GM21447 (cell line): ENCODE measurements around the gene PXN.
"Not testable (repeated sequence)": the region's sequence is repeated elsewhere in the genome, so short reads cannot be mapped to it uniquely, and the experiment has no call there.

ENCODE experiments used
- ATAC-seq: cut with Tn5 transposase; IDR thresholded peaks from one replicate; pipeline ENCODE4 v1.9.1; 2021; ENCODE audit not compliant: unreplicated experiment

PXN gene

DNA sequence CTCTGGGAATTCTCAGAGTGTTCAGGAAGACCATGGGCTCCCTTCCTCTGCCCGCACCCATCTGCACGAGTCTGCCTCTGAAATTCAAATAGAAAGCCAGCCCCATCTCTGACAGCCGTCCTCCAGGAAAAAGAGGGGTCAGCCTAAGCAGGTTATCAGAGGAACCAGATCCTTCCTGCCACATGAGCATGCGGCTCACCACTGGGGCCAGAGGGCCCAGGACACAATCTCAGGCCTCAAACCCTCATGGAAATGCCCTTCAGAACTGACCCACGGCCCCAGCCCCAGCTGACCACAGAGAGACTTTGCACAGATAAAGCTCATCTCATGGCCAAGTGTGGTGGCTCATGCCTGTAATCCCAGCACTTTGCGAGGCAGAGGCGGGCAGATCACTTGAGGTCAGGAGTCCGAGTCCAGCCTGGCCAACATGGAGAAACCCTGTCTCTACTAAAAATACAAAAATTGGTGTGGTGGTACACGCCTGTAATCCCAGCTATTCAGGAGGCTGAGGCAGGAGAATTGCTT is 23.2 kb downstream of the PXN start:
- ATAC-seq = no peak

DNA sequence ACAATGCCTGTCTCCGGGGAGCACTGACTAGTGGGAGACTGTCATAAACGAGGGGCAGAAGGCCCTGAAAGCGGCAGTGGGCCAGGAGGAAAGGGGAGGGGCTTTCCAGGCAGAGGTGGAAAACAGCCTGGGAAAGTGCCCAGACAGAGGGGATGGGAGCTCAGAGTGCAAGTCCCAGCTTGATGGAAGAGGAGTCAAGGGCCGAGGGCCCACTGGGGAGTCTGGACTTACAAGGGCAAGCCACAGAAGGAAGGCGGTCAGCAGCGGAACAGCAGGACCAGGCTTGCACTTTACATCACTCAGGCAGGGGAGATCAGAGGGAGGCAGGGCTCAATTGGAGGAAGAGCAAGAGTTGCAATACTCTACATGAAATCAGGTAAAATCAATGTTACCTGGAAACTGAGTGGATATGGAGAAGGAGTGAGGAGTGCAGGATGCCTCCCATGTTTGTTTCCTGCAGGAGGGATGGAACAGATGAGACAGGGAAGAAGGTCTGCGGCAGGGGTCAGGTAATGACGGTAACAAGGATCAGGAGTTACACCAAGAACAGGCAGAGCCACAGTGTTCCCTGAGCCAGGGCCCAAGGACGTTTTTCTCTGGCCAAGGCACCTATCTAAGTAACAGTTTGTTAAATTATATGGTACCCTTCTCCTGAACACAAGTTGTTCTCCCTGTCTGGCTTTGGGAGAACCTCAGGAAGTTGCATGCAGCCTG is 23.8 kb downstream of the PXN start:
- no peak for ATAC-seq

DNA sequence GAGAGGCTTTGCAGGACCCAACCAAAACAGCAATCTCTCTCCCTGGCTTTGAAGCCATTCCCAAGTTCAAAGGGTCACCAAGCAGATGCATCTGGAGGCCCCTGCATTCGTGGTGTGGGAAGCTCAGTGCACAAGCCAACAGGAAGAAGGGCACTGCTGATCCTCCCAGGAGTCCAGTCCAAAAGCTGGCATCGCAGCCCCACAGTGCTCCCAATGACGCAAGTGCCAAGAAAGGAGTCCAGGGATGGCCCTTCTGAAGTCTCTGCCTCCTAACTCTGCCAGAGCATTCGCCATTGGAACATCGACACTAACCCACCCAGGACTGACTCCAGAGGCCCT is 25.1 kb downstream of the PXN start:
- no peak for ATAC-seq

DNA sequence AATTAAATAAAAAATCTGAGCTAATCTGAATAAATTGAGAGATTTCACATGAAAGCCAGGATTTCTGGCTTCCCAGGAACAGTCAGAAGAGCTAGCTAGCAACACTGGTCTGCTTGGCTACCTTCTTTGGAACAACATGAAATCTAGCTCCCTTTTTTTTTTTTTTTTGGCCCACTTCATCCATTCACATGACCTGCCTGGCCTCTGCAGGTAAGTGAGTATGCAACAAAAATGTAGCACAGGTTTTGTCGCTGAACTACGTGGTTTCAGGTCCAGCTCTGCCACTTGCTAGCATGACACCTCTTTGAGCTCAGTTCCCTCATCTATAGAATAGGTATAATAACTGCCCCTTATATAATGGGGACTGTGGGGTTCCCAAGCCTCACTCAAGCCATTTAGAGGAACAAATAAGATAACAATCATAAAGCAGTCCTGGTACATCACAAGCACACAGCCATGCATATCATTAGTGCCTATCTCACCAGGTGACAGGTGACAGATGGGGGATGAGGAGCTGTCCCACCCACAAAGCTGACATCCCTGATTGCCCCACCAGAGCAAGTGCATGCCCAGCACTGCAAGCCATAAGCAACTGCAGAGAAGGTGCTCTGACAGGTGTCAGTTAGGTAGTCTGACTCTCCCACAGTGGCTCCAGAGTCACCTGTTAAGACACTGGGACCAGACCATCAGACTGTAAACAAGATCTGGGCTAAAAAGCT is 25.6 kb downstream of the PXN start:
- ATAC-seq = no peak

DNA sequence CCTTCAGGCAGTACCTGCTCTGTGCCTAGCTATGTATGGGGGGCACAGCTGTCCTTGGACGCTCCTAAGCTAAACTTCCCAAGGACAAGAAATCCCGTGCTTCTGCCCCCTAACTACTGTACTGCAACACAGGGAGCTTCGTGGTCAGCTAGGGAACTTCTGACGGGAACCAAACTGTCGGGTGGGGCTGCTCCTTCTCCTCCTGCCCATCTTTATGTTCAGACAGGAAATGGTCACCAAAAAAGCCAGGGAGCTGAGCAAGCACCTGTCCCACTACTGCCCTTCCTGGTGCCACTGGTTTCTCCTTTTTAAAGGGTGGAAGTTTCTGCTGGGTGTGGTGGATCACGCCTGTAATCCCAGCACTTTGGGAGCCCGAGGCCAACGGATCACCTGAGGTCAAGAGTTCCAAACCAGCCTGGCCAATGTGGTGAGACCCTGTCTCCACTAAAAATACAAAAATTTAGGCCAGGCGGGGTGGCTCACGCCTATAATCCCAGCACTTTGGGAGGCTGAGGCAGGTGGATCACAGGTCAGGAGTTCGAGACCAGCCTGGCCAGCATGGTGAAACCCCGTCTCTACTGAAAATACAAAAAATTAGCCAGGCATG is 26.6 kb downstream of the PXN start:
- no peak for ATAC-seq

DNA sequence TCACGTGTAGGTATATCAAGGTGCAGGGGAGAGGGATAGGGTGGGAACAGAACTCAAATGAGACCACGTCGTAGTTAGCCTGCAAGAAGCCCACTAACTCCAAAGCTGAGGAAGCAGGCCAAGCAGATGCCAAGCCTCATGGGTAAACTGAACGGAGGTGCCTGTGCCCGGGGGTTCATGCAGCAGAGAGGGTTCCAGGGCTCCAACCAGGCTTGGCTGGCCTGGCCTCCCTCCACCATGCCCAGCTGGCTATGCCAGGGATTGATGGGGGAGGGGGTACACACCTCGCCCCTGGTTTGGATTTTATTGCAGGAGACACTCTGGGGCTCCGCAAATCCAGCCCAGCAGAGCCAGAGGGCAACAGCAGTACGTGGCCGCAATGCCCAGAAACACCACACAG is 27.3 kb downstream of the PXN start:
- ATAC-seq = no peak

DNA sequence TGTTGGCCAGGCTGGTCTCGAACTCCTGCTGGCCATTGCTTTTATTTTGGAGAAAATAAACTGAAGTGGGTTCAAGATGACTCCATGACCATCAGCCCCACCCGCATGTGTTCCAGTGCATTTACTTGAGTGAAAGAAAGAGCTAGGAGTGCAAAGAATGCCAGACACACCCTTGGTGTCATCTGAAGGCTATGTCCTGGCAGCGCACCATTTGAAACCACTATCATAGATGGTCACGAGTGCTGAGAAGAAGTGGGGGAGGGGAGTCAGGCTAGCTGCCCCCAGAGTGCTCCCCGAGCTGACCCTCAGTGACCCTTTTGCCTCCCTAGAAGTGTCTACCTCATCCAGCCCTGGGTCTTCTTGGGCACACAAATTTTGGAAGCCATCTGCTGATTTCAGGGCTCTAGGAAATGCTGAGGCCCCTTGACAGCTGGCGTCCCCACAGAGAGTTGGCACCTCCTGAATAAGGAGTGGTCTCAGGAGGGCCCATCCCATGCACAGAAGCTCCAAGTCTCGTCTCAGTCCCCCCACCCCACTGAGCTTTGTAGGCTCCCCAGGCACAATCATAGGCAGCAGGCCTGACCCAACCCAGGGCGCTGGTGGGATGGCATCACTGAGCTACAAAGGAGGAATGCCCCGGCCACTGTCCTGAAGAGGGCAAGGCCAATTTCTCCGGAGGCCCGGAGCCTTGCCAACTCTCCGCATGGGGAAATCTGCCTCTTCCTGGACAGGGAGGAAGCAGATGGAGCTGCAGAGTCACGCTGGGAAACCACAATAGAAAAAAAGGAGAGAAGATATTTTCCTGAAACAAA is 28.0 kb downstream of the PXN start:
- ATAC-seq = no peak

DNA sequence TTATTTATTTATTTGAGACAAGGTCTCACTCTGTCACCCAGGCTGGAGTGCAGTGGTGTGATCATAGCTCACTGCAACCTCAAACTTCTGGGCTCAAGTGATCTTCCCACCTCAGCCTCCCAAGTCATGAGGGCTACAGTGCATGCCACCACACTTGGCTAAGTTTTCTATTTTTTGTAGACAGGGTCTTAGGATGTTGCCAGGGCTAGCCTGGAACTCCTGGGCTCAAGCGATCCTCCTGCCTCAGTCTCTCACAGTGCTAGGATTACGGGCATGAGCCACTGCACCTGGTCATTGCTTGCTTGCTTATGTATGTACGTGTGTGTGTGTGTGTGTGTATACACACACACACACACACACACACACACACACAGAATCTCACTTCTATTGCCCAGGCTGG is 28.7 kb downstream of the PXN start:
- ATAC-seq = not testable (repeated sequence)

DNA sequence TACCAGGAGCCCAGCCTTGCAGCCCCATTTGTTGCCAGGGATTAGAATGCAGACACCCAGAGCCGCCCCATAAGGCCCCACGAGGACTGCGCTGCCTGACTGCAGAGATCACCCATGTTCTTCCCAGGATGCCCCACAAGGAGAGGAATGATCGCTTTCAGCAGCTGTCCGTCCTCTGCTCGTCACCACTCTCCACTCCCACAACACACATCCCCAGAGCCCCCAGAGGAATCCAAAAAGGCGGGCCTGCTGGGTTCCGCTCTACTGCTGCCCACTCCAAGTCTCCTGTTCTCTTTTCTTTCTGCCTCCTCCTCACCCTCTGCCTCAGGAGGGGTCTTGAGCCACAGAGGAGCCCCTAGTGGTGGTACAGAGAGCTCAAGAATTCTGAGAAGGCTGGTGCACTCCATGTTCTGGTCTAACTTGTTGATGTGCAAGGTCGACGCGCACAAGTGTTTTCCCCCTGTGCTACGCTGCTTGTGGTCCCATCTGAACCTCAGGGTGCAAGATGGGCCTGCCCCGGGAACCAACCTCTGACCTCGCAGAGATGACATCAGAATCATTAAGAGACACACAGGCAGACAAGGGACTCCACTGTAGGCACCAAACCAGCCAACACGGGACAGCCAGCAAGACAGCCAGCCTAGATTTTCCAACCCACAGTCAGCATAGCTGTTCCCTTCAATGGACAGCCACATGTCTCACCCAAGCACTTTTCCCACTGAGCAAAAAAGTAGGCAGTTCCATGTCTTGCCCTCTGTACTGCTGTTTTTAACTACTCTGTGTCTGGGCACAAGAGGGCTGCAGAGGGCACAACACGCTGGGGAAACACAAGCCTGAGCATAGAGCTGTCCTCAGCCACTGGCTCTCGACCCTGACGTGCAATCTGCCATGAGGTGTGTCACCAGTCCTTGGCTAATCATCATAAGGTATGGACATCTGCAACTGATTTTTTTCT is 29.9 kb downstream of the PXN start:
- ATAC-seq = no peak

DNA sequence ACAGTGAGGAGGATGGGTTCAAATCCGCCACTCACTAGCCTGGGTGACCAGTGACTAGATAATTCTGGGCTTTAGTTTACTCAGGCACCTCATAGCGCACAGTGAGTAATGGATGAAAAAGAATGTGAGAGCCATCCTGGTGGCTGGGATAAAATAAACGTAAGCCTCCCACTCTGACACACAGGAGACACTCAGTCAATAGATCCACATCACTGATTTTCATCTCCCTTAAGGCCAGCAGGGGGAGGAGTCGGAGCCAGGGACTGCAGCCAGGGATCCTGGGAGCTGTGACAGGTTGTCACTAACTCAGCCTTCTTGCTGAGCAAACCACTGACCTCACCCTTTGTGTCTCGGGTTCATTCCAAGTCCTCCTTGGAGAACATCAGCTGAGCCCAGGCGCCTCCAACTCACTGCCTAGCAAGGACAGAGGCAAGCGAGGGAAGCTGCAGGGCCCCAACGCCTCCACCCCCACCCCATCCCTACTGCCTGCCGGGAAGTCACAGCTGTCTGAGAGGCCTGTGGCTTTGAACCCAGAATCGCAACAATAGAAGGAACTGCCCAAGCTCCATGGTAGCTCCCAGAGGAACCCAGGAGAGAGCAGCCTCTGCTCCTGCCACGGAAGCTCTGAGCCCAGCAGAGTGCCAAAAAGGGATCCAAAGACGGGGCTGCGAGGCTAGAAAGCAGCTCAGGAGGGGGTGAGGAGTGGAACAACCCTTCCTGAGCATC is 30.7 kb downstream of the PXN start:
- no peak for ATAC-seq

DNA sequence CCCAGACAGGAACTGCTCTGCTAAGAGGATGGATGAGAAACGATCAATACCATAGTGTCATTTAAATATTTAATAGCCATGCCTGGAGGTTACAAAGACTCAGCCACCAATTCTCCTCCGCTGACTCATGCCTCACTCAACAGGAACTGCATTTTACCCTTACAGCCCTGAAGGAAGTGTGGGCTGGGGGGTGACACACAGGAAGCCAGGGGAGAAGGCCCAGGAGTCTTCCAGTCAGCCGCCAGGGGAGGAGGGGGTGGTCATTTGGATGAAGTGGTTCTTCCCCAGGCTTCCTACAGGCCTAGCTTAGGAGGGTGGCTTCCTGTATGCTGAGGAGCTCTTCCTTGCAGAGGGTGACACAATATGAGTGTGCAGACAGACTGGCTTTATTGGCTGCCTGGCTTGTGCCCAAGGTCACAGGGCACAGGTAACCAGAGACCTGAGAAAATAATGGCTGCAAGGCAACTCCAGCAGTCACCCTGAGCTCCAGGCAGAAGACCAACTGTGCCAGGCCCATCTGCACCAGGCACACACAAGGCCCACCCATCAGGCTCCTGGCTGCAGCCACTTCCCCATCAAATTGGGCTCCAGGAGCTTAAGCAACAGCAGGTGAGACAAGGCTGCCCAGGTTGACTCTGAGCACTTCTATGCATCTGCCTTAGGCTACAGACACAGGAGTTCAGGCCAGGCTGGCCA is 34.1 kb downstream of the PXN start:
- ATAC-seq = no peak

DNA sequence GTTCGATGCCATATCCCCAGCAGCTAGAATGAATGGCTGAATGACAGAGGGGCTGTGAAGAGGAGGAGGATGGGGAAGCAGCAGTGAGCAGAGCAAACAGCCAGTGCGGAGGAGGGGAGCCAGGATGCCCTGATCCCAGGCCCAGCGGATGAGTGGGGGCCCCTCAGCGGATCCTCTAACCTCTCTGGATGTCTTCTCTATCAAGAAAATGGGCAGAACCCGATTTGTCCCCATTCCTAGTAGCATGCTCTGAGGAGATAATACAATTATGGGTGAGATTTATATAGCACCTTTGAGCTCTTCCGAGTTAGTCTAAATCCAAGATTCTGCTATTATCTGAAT is 34.6 kb downstream of the PXN start:
- ATAC-seq = no peak

DNA sequence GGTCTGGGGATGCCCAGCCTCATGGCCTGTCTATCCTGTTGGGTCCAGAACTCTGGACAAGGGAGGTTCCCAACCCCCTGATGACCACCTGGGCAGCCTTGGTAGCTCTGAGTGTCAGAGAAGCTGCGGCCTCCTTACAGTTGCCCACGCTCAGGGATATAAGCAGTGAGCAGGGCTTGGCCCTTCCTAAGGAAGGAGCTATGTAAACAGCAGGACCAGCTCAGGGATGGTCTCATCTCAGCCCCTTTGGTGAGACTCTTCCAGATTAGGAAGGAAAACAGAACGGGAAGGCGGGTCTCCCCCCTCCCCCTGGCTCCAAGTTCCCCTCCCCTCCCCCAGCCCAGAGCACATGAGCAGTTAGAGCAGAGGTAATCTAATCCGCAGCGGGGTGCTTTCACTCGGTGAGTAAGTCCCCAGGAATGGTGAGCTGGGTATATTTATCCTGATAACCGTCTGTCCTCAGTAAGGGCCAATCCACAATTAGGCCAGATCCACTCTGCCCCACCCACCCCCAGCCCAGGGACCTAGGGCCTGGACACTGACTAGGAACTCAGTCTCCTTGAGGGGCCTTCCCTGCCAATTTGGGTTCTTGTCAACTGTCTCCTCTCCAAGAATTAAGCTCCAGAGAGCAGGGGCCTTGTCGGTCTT is 35.1 kb downstream of the PXN start:
- ATAC-seq = no peak

DNA sequence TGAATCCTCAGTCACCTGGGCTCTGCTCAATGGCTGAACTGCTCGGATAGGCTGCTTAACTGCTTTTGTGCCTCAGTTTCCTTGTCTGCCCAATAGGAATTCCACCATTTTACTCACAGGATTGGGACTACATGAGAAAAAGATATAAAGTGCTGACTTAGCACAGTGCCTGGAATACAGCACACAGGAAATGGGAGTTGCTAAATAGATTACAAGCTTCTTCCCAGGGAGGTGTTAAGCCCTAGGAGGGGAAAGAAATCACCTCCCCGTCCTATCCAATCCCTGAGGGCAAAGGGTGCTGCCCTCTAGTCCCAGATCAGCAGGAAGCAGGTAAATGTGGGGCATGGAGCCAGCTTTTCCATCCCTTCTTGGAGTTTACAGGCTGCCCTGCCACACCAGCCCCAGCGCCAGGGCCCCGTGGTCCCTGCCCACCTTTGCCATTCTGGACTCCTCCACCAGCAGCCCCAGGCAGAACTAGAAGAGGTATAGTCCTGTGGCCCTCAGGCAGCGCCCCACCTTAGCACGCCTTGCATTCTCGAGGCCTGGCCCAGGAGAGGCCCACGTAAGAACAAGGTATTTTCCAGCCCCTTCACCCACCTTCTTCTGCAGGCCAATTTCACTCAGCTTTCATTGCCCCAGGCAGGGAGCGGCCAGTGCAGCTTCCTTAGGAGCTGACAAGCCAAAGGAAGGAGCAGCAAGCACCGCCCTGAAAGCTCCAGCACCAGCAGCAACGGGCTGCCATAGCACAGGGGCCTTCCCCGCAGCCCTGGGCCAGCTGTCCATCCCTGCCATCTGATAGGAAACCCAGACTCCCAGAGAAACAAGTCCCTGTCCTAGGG is 35.8 kb downstream of the PXN start:
- no peak for ATAC-seq

DNA sequence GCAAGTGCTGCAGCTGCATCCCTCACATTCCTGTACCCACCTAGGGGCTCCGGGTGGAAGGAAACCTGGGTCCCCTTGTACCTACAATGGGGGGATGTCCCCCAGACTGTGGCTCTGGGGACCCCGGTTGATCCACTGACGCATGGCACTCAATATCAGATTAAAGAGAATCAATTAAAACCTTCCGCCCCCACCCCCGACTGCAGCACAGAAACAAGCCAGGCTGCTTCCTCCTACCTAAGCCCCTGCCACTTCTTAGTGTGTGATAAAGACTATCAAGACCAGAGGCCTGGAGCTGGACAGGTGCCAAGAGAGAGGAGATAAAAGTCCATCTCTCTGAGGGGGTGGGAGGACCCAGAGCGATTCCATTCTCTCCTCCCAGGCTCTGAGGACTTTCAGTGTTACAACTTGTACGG is 36.5 kb downstream of the PXN start:
- no peak for ATAC-seq

DNA sequence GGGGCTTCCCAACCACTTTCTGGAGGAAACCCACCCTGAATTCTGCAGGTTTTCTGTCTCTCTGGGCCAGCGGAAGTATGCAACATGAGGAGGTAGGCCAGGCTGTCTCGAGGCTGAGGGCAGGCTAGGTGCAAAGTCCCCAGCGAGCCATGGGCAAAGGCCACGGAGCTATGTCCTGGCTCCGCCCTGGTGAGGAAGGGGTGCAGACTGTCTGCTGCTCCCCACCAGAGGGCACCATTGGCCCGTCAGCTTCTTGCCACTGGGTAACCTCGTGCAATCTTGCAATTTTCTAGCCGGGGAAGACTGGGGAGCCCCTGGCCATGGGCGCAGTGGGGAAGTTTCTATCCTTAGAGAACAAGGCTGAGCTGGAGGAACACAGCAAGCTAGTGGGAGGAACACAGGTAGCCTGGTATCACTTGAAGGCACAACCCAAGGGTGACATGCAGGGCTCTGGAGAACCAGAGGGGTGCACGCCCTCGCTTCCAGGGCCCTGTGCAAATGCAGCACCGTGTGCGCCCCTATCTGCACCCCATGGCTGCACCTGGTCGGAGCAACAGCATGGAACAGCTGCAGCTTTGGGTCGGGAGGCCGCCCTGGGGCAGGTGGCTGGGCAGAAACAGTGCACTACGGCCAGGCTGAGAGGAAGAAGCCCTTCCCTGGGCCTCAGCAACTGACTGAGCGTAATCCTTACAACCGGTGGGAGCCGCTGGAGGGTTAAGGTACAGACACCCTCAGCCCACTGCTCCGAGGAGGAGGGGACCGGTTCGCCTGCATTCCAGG is 37.0 kb downstream of the PXN start:
- ATAC-seq = peak; percentile 47

DNA sequence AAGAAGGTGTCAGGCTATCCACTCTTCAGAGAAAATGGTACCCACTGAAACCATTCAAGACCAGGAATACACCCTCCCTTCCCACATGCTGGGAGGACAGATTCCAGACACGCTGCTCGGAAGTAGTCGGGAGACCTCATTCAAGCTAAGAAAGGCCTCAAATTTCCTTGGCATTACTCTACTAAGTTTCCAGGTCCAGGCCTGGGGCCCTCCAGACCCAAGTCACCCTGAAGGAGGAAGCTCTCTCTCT is 37.6 kb downstream of the PXN start:
- ATAC-seq = no peak
